Measurements from ENCODE around the gene COX19. TPM values are rescaled to one million over a fixed set of nuclear protein-coding genes. Genes with fewer than 3 reads are reported as not detected.
"Not testable (repeated sequence)": the region's sequence is repeated elsewhere in the genome, so short reads cannot be mapped to it uniquely, and the experiment has no call there.

The COX19 gene
- total RNA-seq, 1 experiment from 2014 or later = 14.4 TPM

DNA sequence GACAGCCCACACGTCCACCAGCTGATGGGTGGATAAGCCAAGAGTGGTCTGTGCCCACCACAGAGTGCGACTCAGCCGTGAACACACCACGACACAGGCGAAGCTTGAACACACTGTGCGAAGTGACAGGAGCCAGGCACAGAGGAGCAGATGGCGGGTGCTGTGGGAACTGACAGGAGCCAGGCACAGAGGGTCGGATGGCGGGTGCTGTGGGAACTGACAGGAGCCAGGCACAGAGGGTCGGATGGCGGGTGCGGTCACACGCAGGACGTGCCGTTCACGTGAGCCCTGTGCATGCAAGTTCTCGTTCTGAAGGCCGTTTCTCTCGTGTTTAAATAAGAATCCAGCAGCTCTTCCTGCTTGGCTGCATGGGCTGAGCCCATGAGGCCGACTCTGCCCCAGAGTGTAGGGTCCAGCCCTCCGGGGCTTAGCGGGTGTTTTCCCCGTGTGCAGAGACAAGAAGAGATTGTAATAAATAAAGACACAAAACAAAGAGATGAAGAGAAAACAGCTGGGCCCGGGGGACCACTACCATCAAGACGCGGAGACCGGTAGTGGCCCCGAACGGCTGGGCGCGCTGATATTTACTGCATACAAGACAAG, 15.0 kb downstream of the COX19 start:
- TF ChIP-seq, protein P1, sequence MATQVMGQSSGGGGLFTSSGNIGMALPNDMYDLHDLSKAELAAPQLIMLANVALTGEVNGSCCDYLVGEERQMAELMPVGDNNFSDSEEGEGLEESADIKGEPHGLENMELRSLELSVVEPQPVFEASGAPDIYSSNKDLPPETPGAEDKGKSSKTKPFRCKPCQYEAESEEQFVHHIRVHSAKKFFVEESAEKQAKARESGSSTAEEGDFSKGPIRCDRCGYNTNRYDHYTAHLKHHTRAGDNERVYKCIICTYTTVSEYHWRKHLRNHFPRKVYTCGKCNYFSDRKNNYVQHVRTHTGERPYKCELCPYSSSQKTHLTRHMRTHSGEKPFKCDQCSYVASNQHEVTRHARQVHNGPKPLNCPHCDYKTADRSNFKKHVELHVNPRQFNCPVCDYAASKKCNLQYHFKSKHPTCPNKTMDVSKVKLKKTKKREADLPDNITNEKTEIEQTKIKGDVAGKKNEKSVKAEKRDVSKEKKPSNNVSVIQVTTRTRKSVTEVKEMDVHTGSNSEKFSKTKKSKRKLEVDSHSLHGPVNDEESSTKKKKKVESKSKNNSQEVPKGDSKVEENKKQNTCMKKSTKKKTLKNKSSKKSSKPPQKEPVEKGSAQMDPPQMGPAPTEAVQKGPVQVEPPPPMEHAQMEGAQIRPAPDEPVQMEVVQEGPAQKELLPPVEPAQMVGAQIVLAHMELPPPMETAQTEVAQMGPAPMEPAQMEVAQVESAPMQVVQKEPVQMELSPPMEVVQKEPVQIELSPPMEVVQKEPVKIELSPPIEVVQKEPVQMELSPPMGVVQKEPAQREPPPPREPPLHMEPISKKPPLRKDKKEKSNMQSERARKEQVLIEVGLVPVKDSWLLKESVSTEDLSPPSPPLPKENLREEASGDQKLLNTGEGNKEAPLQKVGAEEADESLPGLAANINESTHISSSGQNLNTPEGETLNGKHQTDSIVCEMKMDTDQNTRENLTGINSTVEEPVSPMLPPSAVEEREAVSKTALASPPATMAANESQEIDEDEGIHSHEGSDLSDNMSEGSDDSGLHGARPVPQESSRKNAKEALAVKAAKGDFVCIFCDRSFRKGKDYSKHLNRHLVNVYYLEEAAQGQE (IDR thresholded peaks at IDR 0.05; ENCODE audit: insufficient read depth in 1 of 2, low read depth in 2 of 2, low read length in 1 of 2) = no peak
- TF ChIP-seq, protein P2, sequence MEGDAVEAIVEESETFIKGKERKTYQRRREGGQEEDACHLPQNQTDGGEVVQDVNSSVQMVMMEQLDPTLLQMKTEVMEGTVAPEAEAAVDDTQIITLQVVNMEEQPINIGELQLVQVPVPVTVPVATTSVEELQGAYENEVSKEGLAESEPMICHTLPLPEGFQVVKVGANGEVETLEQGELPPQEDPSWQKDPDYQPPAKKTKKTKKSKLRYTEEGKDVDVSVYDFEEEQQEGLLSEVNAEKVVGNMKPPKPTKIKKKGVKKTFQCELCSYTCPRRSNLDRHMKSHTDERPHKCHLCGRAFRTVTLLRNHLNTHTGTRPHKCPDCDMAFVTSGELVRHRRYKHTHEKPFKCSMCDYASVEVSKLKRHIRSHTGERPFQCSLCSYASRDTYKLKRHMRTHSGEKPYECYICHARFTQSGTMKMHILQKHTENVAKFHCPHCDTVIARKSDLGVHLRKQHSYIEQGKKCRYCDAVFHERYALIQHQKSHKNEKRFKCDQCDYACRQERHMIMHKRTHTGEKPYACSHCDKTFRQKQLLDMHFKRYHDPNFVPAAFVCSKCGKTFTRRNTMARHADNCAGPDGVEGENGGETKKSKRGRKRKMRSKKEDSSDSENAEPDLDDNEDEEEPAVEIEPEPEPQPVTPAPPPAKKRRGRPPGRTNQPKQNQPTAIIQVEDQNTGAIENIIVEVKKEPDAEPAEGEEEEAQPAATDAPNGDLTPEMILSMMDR (IDR thresholded peaks at IDR 0.05) = no peak
- no peak for TF ChIP-seq SIN3A (IDR thresholded peaks at IDR 0.05; ENCODE audit: borderline replicate concordance, insufficient read depth, low read depth, low read length)
- ATAC-seq (no peak), DNase-seq (ENCODE audit: low read depth, low spot score) (no peak)
- Histone ChIP-seq H3K9me3 (ENCODE audit: control insufficient read depth, insufficient read depth, low read depth, low read length) (no peaks in the 10 kb centered on the region), H3K4me3 (ENCODE audit: low read depth in 2 of 2, low read length in 2 of 2) (no peak overlapping the region), H3K4me1 (ENCODE audit: control insufficient read depth, insufficient read depth, low read length) (0 out of 2 replicates have a peak, but pooled peaks cover 5% of the 10 kb centered on the region), H3K27me3 (ENCODE audit: control insufficient read depth, insufficient read depth, low read length) (no peaks in the 10 kb centered on the region), H3K36me3 (ENCODE audit: control insufficient read depth, insufficient read depth, low read length) (no peaks in the 10 kb centered on the region), H3K27ac (ENCODE audit: low read length) (no peak overlapping the region)
- POLR2A ChIA-PET = no interaction called here
- BruUV-seq (replicated peaks) = no TSS peak
- in situ Hi-C loops (cut with HindIII; ENCODE audit: low pct_unique_long_range_greater_than_20kb, low sequenced_read_pairs) (loop anchor here (25.0 kb wide), 1 partner anchor 177 kb away; a partner anchor contains a TSS), intact Hi-C loops (cut with micrococcal nuclease; ENCODE audit: unreplicated experiment) (no loop called here)
- CTCF ChIA-PET = interaction anchor here (0.6 kb wide), 1 partner anchor 9 kb away, joined by 3 read pairs; no protein-coding TSS in a partner anchor

DNA sequence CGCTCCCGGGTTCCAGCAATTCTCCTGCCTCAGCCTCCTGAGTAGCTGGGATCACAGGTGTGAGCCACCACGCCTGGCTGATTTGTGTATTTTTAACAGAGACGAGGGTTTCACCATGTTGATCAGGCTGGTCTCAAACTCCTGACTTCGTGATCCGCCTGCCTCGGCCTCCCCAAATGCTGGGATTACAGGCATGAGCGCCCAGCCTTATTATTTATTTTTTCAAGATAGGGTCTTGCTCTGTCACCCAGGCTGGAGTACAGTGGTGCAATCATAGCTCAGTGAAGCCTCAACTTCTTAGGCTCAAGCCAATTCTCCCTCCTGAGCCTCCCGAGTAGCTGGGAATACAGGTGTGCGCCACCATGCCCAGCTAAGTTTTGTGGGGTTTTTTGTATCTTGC, 15.6 kb downstream of the COX19 start:
- not testable (repeated sequence) for H3K9me3 ChIP-seq (ENCODE audit: control insufficient read depth, insufficient read depth, low read depth, low read length); H3K27me3 ChIP-seq (ENCODE audit: control insufficient read depth, insufficient read depth, low read length)
- in situ Hi-C loops (cut with HindIII; ENCODE audit: low pct_unique_long_range_greater_than_20kb, low sequenced_read_pairs) = loop anchor here (25.0 kb wide), 1 partner anchor 178 kb away; a partner anchor contains a TSS

DNA sequence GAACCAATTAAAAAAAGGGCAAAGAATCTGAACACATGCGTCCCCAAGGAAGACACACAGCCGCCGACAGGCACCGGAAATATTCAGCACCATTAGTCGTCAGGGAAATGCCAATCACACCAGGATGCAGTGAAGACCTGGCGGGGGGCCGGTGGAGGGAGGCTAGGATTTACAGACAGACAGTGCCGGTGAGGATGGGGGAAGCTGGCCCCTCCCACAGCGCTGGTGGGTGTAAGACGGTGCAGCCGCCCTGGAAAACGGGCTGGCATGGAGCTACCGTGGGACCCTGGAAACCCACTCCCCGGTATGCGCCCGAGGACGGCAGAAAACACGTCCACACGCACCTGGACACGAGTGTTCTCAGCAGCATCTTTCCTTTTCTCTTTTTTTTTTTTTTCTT, 16.1 kb downstream of the COX19 start:
- no peak for ATAC-seq
- in situ Hi-C loops (cut with HindIII; ENCODE audit: low pct_unique_long_range_greater_than_20kb, low sequenced_read_pairs) = loop anchor here (25.0 kb wide), 1 partner anchor 178 kb away; a partner anchor contains a TSS
- H3K36me3 ChIP-seq (ENCODE audit: control insufficient read depth, insufficient read depth, low read length) = no peaks in the 10 kb centered on the region
- H3K27me3 ChIP-seq (ENCODE audit: control insufficient read depth, insufficient read depth, low read length) = no peaks in the 10 kb centered on the region
- POLR2A ChIA-PET = interaction anchor here (0.6 kb wide), 1 partner anchor 62 kb away, joined by 3 read pairs; no protein-coding TSS in a partner anchor
- no peak for DNase-seq (ENCODE audit: low read depth, low spot score)
- intact Hi-C loops (cut with micrococcal nuclease; ENCODE audit: unreplicated experiment) = no loop called here
- BruUV-seq (replicated peaks) = no TSS peak
- TF ChIP-seq, protein P2 (IDR thresholded peaks at IDR 0.05) = no peak
- TF ChIP-seq POLR2AphosphoS5 (IDR thresholded peaks at IDR 0.05; ENCODE audit: low read depth, low read length) (no peak), TCF7L2 (IDR thresholded peaks at IDR 0.05; ENCODE audit: low read depth, low read length) (no peak), SIN3A (IDR thresholded peaks at IDR 0.05; ENCODE audit: borderline replicate concordance, insufficient read depth, low read depth, low read length) (no peak)
- TF ChIP-seq, protein P1 (IDR thresholded peaks at IDR 0.05; ENCODE audit: insufficient read depth in 1 of 2, low read depth in 2 of 2, low read length in 1 of 2) = no peak
- H3K27ac ChIP-seq (ENCODE audit: low read length) = no peak overlapping the region
- CTCF ChIA-PET = no interaction called here
- H3K9me3 ChIP-seq (ENCODE audit: control insufficient read depth, insufficient read depth, low read depth, low read length) = no peaks in the 10 kb centered on the region
- H3K4me1 ChIP-seq (ENCODE audit: control insufficient read depth, insufficient read depth, low read length) = no peaks in the 10 kb centered on the region
- no peak overlapping the region for H3K4me3 ChIP-seq (ENCODE audit: low read depth in 2 of 2, low read length in 2 of 2)

More for the DNA sequence above, 15.6 kb downstream of the COX19 start:
- DNase-seq (ENCODE audit: low read depth, low spot score); BruUV-seq (replicated peaks); H3K4me3 ChIP-seq (ENCODE audit: low read depth in 2 of 2, low read length in 2 of 2); H3K4me1 ChIP-seq (ENCODE audit: control insufficient read depth, insufficient read depth, low read length); ATAC-seq; H3K27ac ChIP-seq (ENCODE audit: low read length); H3K36me3 ChIP-seq (ENCODE audit: control insufficient read depth, insufficient read depth, low read length); intact Hi-C loops (cut with micrococcal nuclease; ENCODE audit: unreplicated experiment): not testable (repeated sequence)
- CTCF ChIA-PET = interaction anchor here (0.6 kb wide), 1 partner anchor 8 kb away, joined by 3 read pairs; no protein-coding TSS in a partner anchor
- POLR2A ChIA-PET = interaction anchor here (0.6 kb wide), 1 partner anchor 63 kb away, joined by 3 read pairs; no protein-coding TSS in a partner anchor

Measured in Panc1 (cell line).